ENCODE results near the gene BNC2.
"Not testable (repeated sequence)": the region's sequence is repeated elsewhere in the genome, so short reads cannot be mapped to it uniquely, and the experiment has no call there.

- not testable (repeated sequence) for TF ChIP-seq EP300 (IDR thresholded peaks at IDR 0.05; ENCODE audit: low read depth); CTCF (IDR thresholded peaks at IDR 0.05)
These were observed 37.7 kb upstream of the BNC2 start for GRCh38 chr9:16908206-16908605.
